RWPE1 (cell line): ENCODE measurements around the gene BRD2.

Experiments used
- CTCF ChIA-PET: fragments of 350-600 bp; sonication (Branson Sonifier 250); formaldehyde crosslinking; extraction: SDS; loops from one replicate; lab custom pipeline; 2021; lab: Yijun Ruan, JAX
- POLR2A ChIA-PET: fragments of 400-600 bp; formaldehyde crosslinking; extraction: SDS; loops from one replicate; lab custom pipeline; 2020; ENCODE audit warnings: antibody characterized with exemption; ENCODE audit not compliant: low non-redundant PET; lab: Yijun Ruan, JAX
- DNase-seq: peaks from one replicate; pipeline ENCODE4 v3.0.0; 2012; ENCODE audit warnings: low spot score
- H3K27ac ChIP-seq: fragments of 450-650 bp; 2 replicates; pipeline ENCODE4 v1.5.1; 2017
- TF ChIP-seq, protein P1 (sequence below): fragments of 450-650 bp; conservative IDR thresholded peaks from 2 replicates; pipeline ENCODE4 v1.5.1; 2017; ENCODE audit warnings: low read depth, mild to moderate bottlenecking

BRD2 gene

GRCh38 chr6:32953775-32954174, 14.6 kb upstream of the BRD2 start:
- CTCF ChIA-PET = interaction anchor here (0.6 to 1.7 kb wide), 8 partner anchors 9 to 1184 kb away, joined by 3 to 10 read pairs (median 4); partner anchors contain the start of gene BRD2

GRCh38 chr6:32954267-32954666, 14.1 kb upstream of the BRD2 start:
- no peak for DNase-seq
- CTCF ChIA-PET = interaction anchor here (0.8 to 1.7 kb wide), 4 partner anchors 9 to 1183 kb away, joined by 3 to 10 read pairs (median 4); partner anchors contain the start of gene BRD2
- POLR2A ChIA-PET = no interaction called here
- TF ChIP-seq, protein P1, sequence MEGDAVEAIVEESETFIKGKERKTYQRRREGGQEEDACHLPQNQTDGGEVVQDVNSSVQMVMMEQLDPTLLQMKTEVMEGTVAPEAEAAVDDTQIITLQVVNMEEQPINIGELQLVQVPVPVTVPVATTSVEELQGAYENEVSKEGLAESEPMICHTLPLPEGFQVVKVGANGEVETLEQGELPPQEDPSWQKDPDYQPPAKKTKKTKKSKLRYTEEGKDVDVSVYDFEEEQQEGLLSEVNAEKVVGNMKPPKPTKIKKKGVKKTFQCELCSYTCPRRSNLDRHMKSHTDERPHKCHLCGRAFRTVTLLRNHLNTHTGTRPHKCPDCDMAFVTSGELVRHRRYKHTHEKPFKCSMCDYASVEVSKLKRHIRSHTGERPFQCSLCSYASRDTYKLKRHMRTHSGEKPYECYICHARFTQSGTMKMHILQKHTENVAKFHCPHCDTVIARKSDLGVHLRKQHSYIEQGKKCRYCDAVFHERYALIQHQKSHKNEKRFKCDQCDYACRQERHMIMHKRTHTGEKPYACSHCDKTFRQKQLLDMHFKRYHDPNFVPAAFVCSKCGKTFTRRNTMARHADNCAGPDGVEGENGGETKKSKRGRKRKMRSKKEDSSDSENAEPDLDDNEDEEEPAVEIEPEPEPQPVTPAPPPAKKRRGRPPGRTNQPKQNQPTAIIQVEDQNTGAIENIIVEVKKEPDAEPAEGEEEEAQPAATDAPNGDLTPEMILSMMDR = no peak
- no peak overlapping the region for H3K27ac ChIP-seq

More at GRCh38 chr6:32953775-32954174, 14.6 kb upstream of the BRD2 start:
- TF ChIP-seq, protein P1 = no peak
- H3K27ac ChIP-seq = no peak overlapping the region
- DNase-seq = no peak
- POLR2A ChIA-PET = interaction anchor here (0.7 kb wide), 1 partner anchor 18 kb away, joined by 3 read pairs; no protein-coding TSS in a partner anchor

GRCh38 chr6:32954986-32955802, 13.2 kb upstream of the BRD2 start:
- no peak overlapping the region for H3K27ac ChIP-seq
- POLR2A ChIA-PET = interaction anchor here (0.7 kb wide), 1 partner anchor 65 kb away, joined by 5 read pairs; no protein-coding TSS in a partner anchor
- no peak for DNase-seq
- TF ChIP-seq, protein P1 = no peak
- CTCF ChIA-PET = interaction anchor here (0.6 to 1.4 kb wide), 3 partner anchors 13 to 87 kb away, joined by 3 to 4 read pairs (median 4); partner anchors contain the start of gene BRD2

- ChIA-PET CTCF (interaction anchor here (1.4 kb wide), 1 partner anchor 11 kb away, joined by 3 read pairs; no protein-coding TSS in a partner anchor), POLR2A (no interaction called here)
- no peak overlapping the region for H3K27ac ChIP-seq
- TF ChIP-seq, protein P1 = no peak
- DNase-seq = no peak
Measured at GRCh38 chr6:32956176-32956575, 12.2 kb upstream of the BRD2 start.

GRCh38 chr6:32960563-32960962, 7.8 kb upstream of the BRD2 start:
- DNase-seq = no peak
- H3K27ac ChIP-seq = no peak overlapping the region
- TF ChIP-seq, protein P1 = no peak
- ChIA-PET POLR2A (no interaction called here), CTCF (no interaction called here)

DNA sequence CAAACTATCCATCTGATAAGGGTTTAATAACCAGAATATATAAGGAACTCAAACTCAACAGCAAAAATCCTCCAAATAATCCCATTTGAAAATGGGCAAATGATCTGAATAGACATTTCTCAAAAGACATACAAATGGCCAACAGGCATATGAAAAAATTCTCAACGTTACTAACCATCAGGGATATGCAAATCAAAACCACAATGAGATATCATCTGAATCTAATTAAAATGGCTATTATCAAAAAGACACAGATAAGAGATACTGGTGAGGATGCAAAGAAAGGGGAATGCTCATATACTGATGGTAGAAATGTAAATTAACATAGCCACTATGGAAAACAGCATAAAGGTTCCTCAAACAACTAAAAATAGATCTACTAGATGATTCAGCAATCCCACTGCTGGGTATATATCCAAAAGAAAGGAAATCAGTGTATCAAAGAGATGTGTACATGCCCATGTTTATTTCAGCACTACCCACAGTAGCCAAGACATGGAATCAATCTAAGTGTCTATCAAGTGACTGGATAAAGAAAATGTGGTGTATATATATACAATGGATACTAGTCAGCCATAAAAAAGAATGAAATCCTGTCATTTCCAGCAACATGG, 6.1 kb upstream of the BRD2 start:
- H3K27ac ChIP-seq = no peak overlapping the region
- TF ChIP-seq, protein P1 = no peak
- DNase-seq = no peak
- ChIA-PET CTCF (interaction anchor here (0.7 to 1.5 kb wide), 2 partner anchors 9 to 50 kb away, joined by 4 to 10 read pairs; partner anchors contain the start of gene HLA-DMA), POLR2A (no interaction called here)
